ENCODE results near the gene NT5C3A. TPM values are rescaled to one million over a fixed set of nuclear protein-coding genes. Genes with fewer than 3 reads are reported as not detected.

NT5C3A gene
- total RNA-seq = 21.1 and 23.0 TPM in 2 replicates

GRCh38 chr7:33062023-33062781 is at the start of gene NT5C3A:
TSS of gene NT5C3A (minus strand) at chr7:33062776. CDS start at chr7:33062705, 71 bp downstream.

GRCh38 chr7:33109005-33109757 is 46.6 kb upstream of the NT5C3A start, which contains the start of gene RP9:
TSS of gene RP9 (minus strand) at chr7:33109404. CDS start at chr7:33109372, 32 bp downstream.

Small RNA genes lying within 50 kb of the gene (small RNA-seq; reads per million reads assigned to genes)
- gene RN7SL505P (not detected), gene RNU6-388P (not detected), gene RPS29P14 (not detected)

Other genes starting within 250 kb of the NT5C3A start
- 44.0 and 56.8 TPM in 2 replicates for gene KBTBD2, start 171.0 kb downstream of the NT5C3A start, total RNA-seq
- gene FKBP9, start 105.3 kb downstream of the NT5C3A start, total RNA-seq = 590 and 600 TPM in 2 replicates
- gene RP9, start 46.6 kb upstream of the NT5C3A start, total RNA-seq = 5.6 and 8.3 TPM in 2 replicates
- 26.8 and 35.2 TPM in 2 replicates for gene BBS9, start 66.8 kb upstream of the NT5C3A start, total RNA-seq